GM12873 (cell line): ENCODE measurements around the gene FARS2.

Experiments used
- CTCF ChIP-seq: IDR thresholded peaks from 2 replicates; pipeline ENCODE4 v1.5.1; 2012; ENCODE audit warnings: low read depth, mild to moderate bottlenecking, moderate library complexity, low read length, control low read depth; ENCODE audit not compliant: insufficient read depth; ENCODE audit errors: missing control alignments

Gene FARS2

GRCh38 chr6:5595184-5595583 is 333.9 kb downstream of the FARS2 start:
- TF ChIP-seq CTCF, result no peak

GRCh38 chr6:5597413-5597812 is 336.1 kb downstream of the FARS2 start:
- no peak for TF ChIP-seq CTCF

GRCh38 chr6:5598123-5598522 is 336.8 kb downstream of the FARS2 start:
- TF ChIP-seq CTCF, result no peak

GRCh38 chr6:5599127-5599526 is 337.8 kb downstream of the FARS2 start:
- no peak for TF ChIP-seq CTCF

- TF ChIP-seq CTCF, result no peak
Observed at GRCh38 chr6:5605937-5606336, 344.6 kb downstream of the FARS2 start.

GRCh38 chr6:5606546-5606945 is 345.2 kb downstream of the FARS2 start:
- no peak for TF ChIP-seq CTCF

- TF ChIP-seq CTCF, result no peak
Observed at GRCh38 chr6:5610640-5611039, 349.3 kb downstream of the FARS2 start.

- no peak for TF ChIP-seq CTCF
Observed at GRCh38 chr6:5617179-5617578, 355.9 kb downstream of the FARS2 start.
